PC-3 (cell line): ENCODE data around the gene DDX24. TPM values are rescaled to one million over a fixed set of nuclear protein-coding genes. Genes with fewer than 3 reads are reported as not detected.

Source experiments
- ATAC-seq: fragments of 200-7000 bp; cut with Tn5 transposase; 2 replicates; pipeline ENCODE4 v1.9.1; 2020; ENCODE audit warnings: mild to moderate bottlenecking, moderate library complexity
- BruUV-seq: library from RNA; stranded (reverse); fragments of 400-500 nt; replicated peaks from 2 replicates; lab custom pipeline; 2021; lab: Mats Ljungman, UMichigan
- CTCF ChIA-PET: fragments of 300-600 bp; sonication (Branson Sonifier 250); formaldehyde crosslinking; loops from one replicate; lab custom pipeline; 2022; ENCODE audit warnings: antibody characterized with exemption; lab: Charles Lee
- POLR2A ChIA-PET: fragments of 300-600 bp; sonication (Branson Sonifier 250); formaldehyde crosslinking; loops from one replicate; lab custom pipeline; 2022; ENCODE audit warnings: antibody characterized with exemption; ENCODE audit not compliant: unreplicated experiment; lab: Charles Lee
- DNase-seq: peaks from one replicate; pipeline ENCODE4 v3.0.0-alpha.2; 2015
- H2AFZ ChIP-seq: fragments of 300-600 bp; sonication (generic); 2 replicates; pipeline ENCODE4 v1.6.0; 2016; ENCODE audit warnings: antibody characterized with exemption, low read length
- H3F3A ChIP-seq: fragments of 300-600 bp; sonication (generic); one replicate; pipeline ENCODE4 v1.6.0; 2017; ENCODE audit warnings: antibody characterized with exemption, low read length, control low read depth, mild to moderate bottlenecking; ENCODE audit not compliant: unreplicated experiment
- H3K27ac ChIP-seq: fragments of 300-600 bp; sonication (generic); 2 replicates; pipeline ENCODE4 v1.5.1; 2016; ENCODE audit warnings: mild to moderate bottlenecking, low read length
- H3K27me3 ChIP-seq: fragments of 300-600 bp; sonication (generic); 2 replicates; pipeline ENCODE4 v1.6.1; 2016; ENCODE audit warnings: low read length, mixed read lengths
- H3K36me3 ChIP-seq: fragments of 300-600 bp; sonication (generic); 2 replicates; pipeline ENCODE4 v1.6.1; 2016; ENCODE audit warnings: low read depth, mixed run types, low read length, mixed read lengths
- H3K4me1 ChIP-seq: fragments of 300-600 bp; sonication (generic); 2 replicates; pipeline ENCODE4 v1.5.1; 2016; ENCODE audit warnings: low read length; ENCODE audit not compliant: insufficient read depth
- H3K4me2 ChIP-seq: fragments of 300-600 bp; sonication (generic); 2 replicates; pipeline ENCODE4 v1.6.0; 2016; ENCODE audit warnings: low read length
- H3K4me3 ChIP-seq: fragments of 300-600 bp; sonication (generic); 2 replicates; pipeline ENCODE4 v1.5.1; 2016; ENCODE audit warnings: mild to moderate bottlenecking, low read length, mixed read lengths
- H3K79me2 ChIP-seq: fragments of 300-600 bp; sonication (generic); 2 replicates; pipeline ENCODE4 v1.6.1; 2017; ENCODE audit warnings: low read length, mixed read lengths
- H3K9ac ChIP-seq: fragments of 300-600 bp; sonication (generic); 2 replicates; pipeline ENCODE4 v1.6.0; 2016; ENCODE audit warnings: mild to moderate bottlenecking, low read length
- H3K9me2 ChIP-seq: fragments of 300-600 bp; sonication (generic); replicated peaks from 2 replicates; pipeline ENCODE4 v1.6.1; 2016; ENCODE audit warnings: mixed run types, low read length, mixed read lengths
- H3K9me3 ChIP-seq: fragments of 300-600 bp; sonication (generic); 2 replicates; pipeline ENCODE4 v1.6.1; 2016; ENCODE audit warnings: low read length, mixed read lengths
- H4K20me1 ChIP-seq: fragments of 300-600 bp; sonication (generic); 2 replicates; pipeline ENCODE4 v1.6.1; 2016; ENCODE audit warnings: low read length, mixed read lengths
- EZH2 ChIP-seq: fragments of 300-600 bp; sonication (generic); IDR thresholded peaks from one replicate; pipeline ENCODE4 v1.6.1; 2017; ENCODE audit warnings: antibody characterized with exemption, mild to moderate bottlenecking, low read length; ENCODE audit not compliant: unreplicated experiment
- EZH2phosphoT487 ChIP-seq: fragments of 300-600 bp; sonication (generic); IDR thresholded peaks from 2 replicates; pipeline ENCODE4 v1.6.1; 2018; ENCODE audit warnings: mild to moderate bottlenecking, antibody characterized with exemption, low read length, borderline replicate concordance
- intact Hi-C: fragments of 100-400 bp; cut with micrococcal nuclease; formaldehyde crosslinking; loops from 2 replicates; pipeline ENCODE4 v1.9.0; 2023
- total RNA-seq: library from RNA; depleted of rRNA; stranded (reverse); fragments of >200 nt; gene quantifications from 2 replicates; pipeline ENCODE4 v1.2.3, GENCODE V29; 2014
- TF ChIP-seq, protein P1 (sequence below): fragments of 300-600 bp; sonication (generic); conservative IDR thresholded peaks from 2 replicates; pipeline ENCODE4 v1.5.1; 2017; ENCODE audit warnings: antibody characterized with exemption, low read depth, mild to moderate bottlenecking, low read length

The DDX24 gene
- total RNA-seq, 1 experiment from 2014 or later, result 120 TPM

DNA sequence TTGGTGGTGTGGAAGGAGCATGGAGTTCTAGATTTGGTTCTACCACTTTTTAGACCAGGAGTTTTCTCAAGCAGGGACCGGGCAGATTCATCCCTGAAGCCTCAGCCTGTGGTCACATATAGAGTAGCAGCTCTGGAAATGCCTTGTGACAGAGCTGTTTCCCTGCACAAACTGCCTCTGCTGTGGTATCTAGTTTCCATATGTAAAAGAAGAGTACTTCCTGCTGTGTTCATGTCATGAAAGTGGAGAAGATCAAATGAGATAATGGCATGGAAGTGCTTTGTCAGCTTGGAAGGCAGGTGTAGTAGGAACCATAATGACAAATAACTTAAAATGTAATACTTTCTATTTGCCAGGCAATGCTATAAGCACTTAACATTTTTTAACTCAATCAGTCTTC lies 28.8 kb downstream of the DDX24 start:
- no TSS peak for BruUV-seq
- Histone ChIP-seq H3K9me3 (no peaks in the 10 kb centered on the region), H3K4me3 (no peak overlapping the region), H4K20me1 (peaks cover 4% of the 10 kb centered on the region; the same call in 1 of the 2 replicates), H3K9me2 (no peaks in the 10 kb centered on the region), H3K4me1 (no peaks in the 10 kb centered on the region), H3K4me2 (no peak overlapping the region), H3K79me2 (no peaks in the 10 kb centered on the region), H3F3A (no peaks in the 10 kb centered on the region), H3K27ac (no peak overlapping the region), H3K36me3 (peaks cover 61% of the 10 kb centered on the region), H3K9ac (no peak overlapping the region), H3K27me3 (no peaks in the 10 kb centered on the region), H2AFZ (no peak overlapping the region)
- no peak for ATAC-seq
- intact Hi-C loops, result no loop called here
- CTCF ChIA-PET, result interaction anchor here (2.0 kb wide), 1 partner anchor 84 kb away, joined by 13 read pairs; no protein-coding TSS in a partner anchor
- DNase-seq, result no peak
- no peak for TF ChIP-seq EZH2
- POLR2A ChIA-PET, result no interaction called here

DNA sequence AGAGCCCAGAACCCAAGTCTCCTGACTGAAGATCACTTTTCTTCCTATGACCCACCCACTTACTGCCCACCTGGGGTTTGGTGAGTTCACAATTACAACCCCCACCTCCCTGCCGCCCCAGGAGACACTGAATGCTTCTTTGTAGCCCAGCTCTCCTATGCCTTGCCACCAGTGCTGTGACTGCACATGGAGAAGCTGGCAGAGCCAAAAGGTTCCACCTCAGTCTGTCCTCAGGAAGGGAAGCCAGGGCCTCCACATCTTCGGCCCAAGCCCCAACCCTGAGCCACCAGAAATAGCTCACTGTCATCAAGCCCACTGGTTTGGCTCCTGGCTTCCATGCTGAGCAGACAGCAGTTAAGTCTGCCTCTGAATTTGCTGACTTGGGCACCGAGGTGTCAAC lies 29.2 kb downstream of the DDX24 start:
- Histone ChIP-seq H3K4me3 (no peak overlapping the region), H3F3A (no peaks in the 10 kb centered on the region), H3K27me3 (no peaks in the 10 kb centered on the region), H3K79me2 (no peaks in the 10 kb centered on the region), H2AFZ (no peak overlapping the region), H4K20me1 (peaks cover 4% of the 10 kb centered on the region; the same call in 1 of the 2 replicates), H3K27ac (no peak overlapping the region), H3K9me3 (no peaks in the 10 kb centered on the region), H3K4me2 (no peak overlapping the region), H3K9me2 (no peaks in the 10 kb centered on the region), H3K9ac (no peak overlapping the region), H3K4me1 (no peaks in the 10 kb centered on the region), H3K36me3 (peaks cover 64% of the 10 kb centered on the region)
- ChIA-PET POLR2A (no interaction called here), CTCF (interaction anchor here (2.0 kb wide), 1 partner anchor 85 kb away, joined by 13 read pairs; no protein-coding TSS in a partner anchor)
- intact Hi-C loops, result loop anchor here (1.0 kb wide), 1 partner anchor 85 kb away; no protein-coding TSS in a partner anchor
- BruUV-seq, result no TSS peak
- ATAC-seq (no peak), DNase-seq (no peak)
- TF ChIP-seq EZH2phosphoT487, result no peak
- TF ChIP-seq, protein P1, sequence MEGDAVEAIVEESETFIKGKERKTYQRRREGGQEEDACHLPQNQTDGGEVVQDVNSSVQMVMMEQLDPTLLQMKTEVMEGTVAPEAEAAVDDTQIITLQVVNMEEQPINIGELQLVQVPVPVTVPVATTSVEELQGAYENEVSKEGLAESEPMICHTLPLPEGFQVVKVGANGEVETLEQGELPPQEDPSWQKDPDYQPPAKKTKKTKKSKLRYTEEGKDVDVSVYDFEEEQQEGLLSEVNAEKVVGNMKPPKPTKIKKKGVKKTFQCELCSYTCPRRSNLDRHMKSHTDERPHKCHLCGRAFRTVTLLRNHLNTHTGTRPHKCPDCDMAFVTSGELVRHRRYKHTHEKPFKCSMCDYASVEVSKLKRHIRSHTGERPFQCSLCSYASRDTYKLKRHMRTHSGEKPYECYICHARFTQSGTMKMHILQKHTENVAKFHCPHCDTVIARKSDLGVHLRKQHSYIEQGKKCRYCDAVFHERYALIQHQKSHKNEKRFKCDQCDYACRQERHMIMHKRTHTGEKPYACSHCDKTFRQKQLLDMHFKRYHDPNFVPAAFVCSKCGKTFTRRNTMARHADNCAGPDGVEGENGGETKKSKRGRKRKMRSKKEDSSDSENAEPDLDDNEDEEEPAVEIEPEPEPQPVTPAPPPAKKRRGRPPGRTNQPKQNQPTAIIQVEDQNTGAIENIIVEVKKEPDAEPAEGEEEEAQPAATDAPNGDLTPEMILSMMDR, result no peak
- TF ChIP-seq EZH2, result no peak

DNA sequence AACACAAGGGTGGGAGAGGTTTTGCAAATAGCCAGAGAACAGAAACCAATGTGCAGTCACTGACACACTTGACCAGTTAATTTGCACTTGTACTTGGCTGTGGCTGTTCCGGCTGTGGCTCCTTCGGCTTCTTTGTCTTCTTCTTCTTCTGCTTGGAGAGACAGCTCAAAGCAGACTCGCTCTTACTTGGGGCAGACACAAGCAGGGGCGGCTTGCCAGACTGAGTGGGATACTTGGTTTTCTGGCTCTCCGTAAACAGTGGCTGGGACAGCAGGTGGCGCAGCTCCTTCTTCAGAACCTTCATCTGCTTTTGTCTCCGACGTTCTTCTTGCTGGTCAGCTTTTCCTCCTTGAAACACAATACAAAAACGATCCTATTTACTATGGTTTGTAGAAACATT lies 29.9 kb downstream of the DDX24 start:
- DNase-seq (peak; percentile 21), ATAC-seq (no peak)
- H3K79me2 ChIP-seq, result no peaks in the 10 kb centered on the region
- ChIA-PET POLR2A (no interaction called here), CTCF (interaction anchor here (0.6 to 2.0 kb wide), 2 partner anchors 30 to 86 kb away, joined by 11 to 13 read pairs; partner anchors contain the start of genes DDX24 and IFI27L1)
- H3F3A ChIP-seq, result no peaks in the 10 kb centered on the region
- no peak for TF ChIP-seq EZH2
- TF ChIP-seq, protein P1, result peak; percentile 53
- H3K36me3 ChIP-seq, result peaks cover 63% of the 10 kb centered on the region
- H3K4me1 ChIP-seq, result no peaks in the 10 kb centered on the region
- no peak overlapping the region for H2AFZ ChIP-seq
- H3K27me3 ChIP-seq, result no peaks in the 10 kb centered on the region
- BruUV-seq, result no TSS peak
- no peak overlapping the region for H3K4me3 ChIP-seq
- H3K27ac ChIP-seq, result no peak overlapping the region
- H3K9me2 ChIP-seq, result no peaks in the 10 kb centered on the region
- peaks cover 4% of the 10 kb centered on the region; the same call in 1 of the 2 replicates for H4K20me1 ChIP-seq
- H3K9ac ChIP-seq, result no peak overlapping the region
- H3K9me3 ChIP-seq, result no peaks in the 10 kb centered on the region
- intact Hi-C loops, result loop anchor here (1.0 kb wide), 1 partner anchor 85 kb away; no protein-coding TSS in a partner anchor
- no peak overlapping the region for H3K4me2 ChIP-seq
